ENCODE data around the gene NSL1. TPM values are rescaled to one million over a fixed set of nuclear protein-coding genes. Genes with fewer than 3 reads are reported as not detected.

Gene NSL1
- polyA plus RNA-seq, 3 donors = 38.2 to 48.2 (median 47.1) TPM

DNA sequence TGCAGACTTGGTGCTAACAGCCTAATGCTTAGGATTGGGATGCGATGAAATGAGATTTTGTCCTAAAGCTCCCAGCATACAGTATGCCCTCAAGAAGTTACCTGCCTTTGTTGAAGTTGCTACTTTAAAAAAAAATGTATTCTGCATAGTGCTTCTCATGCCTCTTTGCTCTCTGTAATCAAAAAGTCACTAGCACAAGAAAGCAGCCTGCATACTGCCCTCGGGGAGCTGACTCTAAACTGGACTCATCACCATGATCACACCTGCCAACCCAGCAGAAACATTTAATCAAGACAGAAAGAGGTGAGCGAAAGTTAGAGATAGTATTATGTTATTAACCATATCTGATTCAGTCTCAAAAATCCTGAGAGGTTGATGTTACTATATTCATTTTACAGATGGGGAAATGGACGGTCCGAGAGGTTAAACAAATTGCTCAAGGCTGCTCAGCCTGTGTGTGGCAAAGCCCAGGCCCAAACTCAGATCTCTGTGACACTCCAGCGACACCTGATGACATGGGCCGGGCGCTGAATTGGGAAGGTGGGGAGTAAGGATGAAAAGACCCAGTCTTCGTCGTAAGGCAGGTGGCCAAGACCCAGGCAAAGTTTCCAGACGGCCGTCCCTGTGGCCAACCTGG lies 93.0 kb downstream of the NSL1 start:
- no peak for DNase-seq (ENCODE audit: extremely low read depth in 1 of 11, low read depth in 9 of 11, low spot score in 4 of 11)

DNA sequence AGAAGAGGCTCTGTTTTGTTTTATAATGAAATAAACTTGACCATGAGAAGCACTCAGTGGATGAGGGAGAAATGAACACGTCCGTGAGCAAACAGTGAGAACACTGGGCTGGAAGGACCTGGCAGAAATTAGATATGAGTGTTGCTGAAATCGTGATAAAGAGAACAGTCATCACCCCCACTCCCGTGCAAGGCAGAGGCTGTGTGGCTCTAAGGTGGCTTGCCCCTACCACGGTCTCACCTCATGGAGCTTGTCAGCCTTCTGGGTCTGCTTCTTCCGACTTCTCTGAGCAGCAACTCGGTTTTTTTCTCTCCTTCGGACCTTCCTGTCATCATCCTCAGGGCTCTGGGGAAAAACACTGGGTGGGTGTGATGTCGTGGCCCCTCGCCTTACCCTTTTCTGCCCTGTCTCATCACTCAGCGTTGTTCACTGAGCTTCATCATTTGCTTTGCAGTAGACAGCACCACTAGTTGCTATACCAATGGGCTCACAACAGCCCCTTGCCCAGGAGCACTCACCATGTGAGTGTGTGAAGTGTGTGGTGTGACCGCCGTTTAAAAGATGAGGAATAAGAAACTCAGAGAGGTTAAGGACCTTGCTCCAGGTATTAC lies 94.8 kb downstream of the NSL1 start:
- no peak for DNase-seq (ENCODE audit: extremely low read depth in 1 of 11, low read depth in 9 of 11, low spot score in 4 of 11)

DNA sequence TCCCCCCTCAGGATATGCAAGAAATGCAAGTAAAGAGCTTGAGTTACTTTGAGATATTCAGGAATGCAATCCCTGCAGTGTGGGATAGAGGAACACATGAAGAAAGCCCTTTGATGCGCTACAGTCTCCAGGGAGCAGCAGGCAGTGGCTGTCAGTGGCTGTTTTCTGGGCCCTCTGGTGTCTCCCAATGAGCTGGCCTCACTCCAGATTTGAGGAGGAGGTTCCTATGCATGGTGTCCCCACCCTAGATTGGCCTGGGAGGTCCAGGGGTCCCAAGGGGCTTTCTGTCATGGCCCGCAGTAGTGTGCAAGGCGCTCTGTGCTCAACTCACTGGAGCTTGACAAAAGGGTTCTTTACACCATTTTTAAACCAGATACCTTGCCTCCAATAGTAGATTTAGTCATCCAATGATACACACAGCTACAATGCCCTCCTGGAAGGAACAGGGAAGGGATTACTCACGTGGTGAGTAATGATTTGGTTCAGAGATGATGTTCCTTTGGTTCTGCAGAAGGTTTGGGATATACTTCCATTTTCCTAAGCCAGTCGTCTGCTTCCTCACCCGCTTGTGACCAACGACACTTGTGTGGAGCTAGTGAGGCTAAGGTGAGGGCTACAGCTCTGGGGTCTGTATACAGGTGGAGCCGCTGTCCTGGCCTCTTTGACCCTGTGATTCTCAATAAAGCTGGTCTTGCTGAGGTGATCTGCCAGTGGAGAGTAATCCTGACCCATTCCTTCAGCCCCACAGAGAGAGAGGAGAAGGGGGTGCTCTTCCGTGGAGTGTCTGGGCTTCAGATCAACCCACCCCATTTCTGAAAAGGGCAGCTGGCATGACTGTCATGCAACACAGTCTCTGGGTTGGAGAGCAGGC lies 98.6 kb downstream of the NSL1 start:
- no peak for DNase-seq (ENCODE audit: extremely low read depth in 1 of 11, low read depth in 9 of 11, low spot score in 4 of 11)

DNA sequence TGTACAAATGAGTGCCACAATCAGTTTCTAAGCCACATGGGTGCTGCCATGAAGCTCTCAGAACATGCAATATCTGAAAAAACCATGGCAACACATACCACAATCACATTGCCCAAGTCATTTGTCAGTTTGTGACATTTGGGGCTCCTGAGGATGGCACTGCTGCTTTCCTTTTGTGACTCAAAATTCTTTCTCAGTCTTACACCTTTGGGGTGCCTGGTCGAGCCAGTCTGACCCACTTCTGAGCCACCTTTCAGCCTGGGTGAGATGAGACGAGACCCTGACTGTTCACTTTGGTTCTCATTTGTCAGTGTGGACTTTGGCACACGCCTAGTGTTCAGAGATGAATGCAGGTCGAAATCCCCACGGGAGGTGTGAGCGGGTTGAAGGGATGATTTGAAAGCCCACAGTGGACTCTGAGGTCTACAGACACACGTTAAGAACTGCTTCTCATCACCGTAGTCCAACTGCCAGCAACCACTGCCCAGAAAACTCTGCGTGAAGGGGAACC lies 100.0 kb downstream of the NSL1 start:
- DNase-seq (ENCODE audit: extremely low read depth in 1 of 11, low read depth in 9 of 11, low spot score in 4 of 11) = no peak

DNA sequence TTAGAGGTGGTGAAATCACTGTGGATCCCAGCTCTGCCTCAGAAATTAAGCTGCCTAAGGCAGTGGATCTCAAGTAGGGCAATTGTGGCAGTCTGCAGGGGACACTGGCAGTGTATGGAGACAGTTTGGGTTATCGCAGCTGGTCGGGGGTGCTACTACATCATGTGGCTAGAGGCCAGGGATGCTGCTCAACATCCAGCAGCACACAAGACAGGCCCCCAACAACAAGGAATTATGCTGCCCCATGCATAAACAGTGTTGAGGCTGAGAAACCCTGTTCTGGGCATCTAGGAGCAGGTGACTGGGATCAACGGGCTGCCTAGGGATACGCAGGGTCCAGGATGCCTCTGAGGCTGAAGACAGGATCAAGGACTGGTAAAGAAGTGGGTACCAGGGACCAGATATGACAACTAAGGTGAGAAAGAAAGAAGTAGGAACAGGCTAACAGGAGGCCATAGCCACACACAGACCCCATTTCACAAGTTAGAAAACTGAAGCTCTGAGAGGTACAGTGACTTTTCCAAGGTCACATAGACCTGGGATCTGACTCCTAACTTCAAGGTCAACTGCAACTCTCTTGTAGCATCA lies 100.7 kb downstream of the NSL1 start:
- no peak for DNase-seq (ENCODE audit: extremely low read depth in 1 of 11, low read depth in 9 of 11, low spot score in 4 of 11)

DNA sequence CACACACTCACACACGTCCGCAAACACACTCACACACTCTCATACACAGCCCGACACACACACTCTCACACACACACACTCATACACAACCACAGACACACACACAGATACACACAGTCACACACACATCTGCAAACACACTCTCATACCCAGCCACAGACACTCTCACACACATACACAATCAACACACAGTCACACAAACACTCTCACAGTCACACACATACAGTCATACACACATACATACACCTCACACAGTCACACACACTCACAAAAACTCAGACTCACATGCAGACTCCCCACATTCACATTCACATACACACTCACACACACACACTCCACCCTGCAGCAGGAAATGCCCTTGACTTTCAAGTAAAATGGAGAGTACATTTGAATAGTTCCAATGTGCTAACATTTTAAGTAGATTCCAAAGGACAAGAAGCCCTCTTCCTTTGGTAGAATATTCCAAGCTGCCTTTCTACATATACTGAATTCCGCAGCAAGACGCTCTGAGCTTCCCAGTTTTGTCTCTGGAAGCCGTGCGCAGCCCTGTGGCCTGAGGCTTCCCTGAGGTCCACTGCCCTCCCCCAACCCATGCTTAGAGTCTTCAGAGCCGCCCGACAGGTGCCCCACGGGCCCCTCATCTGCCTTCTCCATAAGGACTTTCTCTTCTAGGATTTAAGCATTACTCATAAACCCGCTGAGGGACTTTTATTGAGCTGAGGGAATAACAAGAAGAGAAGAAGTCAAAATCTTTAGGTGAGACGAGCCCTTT lies 101.6 kb downstream of the NSL1 start:
- no peak for DNase-seq (ENCODE audit: extremely low read depth in 1 of 11, low read depth in 9 of 11, low spot score in 4 of 11)

DNA sequence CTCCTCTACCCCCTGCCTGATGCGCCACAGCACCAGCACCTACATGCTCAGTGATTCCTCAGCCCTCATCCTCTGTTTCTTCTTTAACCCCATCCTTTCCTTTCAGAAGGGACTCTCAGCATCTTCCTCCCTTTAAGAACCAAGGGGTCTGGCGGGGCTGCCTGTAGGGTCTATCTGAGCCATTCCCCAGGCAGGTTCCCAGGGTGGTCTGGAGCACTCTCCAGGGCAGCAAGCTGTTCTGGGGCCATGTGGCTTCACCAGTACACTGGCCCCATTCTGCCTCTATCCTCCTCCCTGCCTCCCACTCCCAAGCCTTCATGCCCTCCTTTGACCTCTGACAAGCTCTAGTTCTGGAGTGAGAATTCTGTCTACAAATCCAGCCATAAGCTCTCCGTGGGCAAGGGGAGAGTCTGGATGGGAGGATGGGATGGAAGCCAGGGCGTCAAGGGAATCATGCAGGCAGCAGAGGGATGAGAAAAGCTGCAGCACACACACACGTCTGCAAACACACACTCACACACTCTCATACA lies 102.3 kb downstream of the NSL1 start:
- no peak for DNase-seq (ENCODE audit: extremely low read depth in 1 of 11, low read depth in 9 of 11, low spot score in 4 of 11)

DNA sequence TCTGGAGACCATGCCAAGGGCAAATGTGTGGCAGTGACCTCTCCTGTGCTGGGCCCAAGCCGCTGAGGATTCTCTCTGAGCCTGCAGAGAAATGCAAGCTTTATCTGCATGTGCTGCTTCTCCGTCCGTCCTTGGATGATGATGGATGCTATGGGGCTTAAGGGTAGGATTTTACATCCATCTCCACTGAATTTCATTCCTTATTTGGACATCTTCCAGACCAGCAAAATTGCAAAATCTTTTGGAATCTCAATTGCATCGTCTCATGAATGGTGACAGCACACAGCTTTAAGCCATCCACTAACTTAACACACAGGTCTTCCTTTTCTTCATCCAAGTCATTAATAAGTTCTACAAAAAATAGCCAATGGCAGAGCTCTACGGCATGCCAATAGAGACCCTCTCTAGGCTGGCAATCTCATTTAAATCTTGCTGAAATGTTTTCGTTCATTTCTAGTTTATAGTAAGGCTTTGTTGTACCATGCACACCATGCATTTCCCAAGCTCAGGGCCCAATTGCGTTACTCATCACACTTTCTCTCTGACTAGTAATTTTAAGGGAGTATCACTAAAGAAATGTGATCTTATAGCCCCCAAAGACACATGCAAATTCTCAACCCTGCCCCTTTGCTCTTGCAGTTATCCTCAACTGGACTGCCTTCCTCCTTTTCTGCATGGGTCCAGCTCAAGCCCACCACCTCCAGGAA lies 103.1 kb downstream of the NSL1 start:
- DNase-seq (ENCODE audit: extremely low read depth in 1 of 11, low read depth in 9 of 11, low spot score in 4 of 11) = no peak

DNA sequence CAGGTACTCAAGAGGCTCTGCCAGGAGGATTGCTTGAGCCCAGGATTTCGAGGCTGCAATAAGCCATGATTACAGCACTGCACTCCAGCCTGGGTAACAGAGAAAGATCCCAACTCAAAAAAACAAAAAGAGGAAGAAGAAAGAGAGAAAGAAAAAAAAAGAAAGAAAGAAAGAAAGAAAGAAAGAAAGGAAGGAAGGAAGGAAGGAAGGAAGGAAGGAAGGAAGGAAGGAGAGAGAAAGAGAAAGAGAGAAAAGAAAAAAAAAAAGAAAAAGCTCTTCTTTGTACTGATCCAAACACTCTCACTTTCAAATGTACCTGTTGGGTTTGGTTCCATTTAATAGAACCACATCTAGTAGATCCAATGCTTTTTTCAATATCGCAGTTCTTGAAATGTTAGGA lies 103.8 kb downstream of the NSL1 start:
- no peak for DNase-seq (ENCODE audit: extremely low read depth in 1 of 11, low read depth in 9 of 11, low spot score in 4 of 11)

DNA sequence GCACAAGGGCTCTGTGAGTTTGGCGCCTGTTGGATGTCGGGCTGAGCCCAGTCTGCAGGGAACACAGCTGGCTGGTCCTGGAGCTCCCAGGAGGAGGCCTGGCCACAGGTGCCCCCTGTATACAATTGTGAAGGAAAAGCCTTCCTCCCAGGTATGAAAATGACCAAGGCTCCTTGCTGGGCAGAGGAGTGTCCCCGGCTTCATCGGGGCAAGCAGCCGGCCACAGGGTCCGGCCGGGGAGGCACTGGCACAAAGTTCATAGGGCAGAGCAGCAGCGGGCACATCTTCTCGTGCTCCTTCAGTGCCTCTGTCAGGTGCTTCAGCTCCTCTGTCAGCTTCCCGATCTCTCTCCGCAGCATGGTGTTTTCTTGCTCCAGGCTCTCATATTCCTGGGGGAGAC lies 105.0 kb downstream of the NSL1 start:
- DNase-seq (ENCODE audit: extremely low read depth in 1 of 11, low read depth in 9 of 11, low spot score in 4 of 11) = no peak

DNA sequence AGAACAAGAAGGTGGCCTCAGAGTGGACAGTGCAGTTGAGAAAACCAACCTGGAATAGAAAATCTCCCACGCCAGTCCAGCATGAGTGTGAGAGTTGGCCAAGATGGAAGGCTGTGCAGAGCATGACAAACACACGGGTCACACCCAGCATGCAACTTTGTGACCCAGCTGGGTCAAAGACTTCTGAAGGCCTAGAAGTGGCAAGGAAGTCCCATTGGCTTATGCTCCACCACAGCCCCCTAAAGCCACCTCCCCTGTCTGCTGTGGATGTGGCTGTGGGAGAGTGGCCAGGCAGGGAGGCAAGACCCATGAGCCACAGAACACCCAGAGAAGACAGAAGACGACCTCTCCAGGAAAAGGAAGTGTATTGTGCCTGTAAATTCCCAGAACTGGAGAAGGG lies 105.5 kb downstream of the NSL1 start:
- no peak for DNase-seq (ENCODE audit: extremely low read depth in 1 of 11, low read depth in 9 of 11, low spot score in 4 of 11)

DNA sequence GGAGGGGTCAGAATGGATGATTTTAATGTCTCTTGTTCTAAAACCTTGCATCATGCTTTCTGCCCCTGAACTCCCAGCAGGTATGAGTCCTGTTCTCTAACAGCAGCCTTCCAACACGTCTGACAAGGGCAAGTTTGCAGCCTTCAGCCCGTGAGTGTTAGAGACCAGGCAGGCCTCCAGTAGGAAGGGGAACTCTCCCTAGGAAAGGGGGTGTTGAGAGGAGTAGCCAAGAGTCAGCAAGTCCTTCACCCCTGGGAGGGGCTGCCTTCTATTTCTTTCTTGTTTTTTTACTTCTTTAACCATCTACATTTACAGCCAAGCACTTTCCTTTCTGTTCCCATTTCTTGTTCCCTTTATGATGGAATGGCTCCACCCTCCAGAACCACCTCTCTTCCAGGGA lies 106.1 kb downstream of the NSL1 start:
- no peak for DNase-seq (ENCODE audit: extremely low read depth in 1 of 11, low read depth in 9 of 11, low spot score in 4 of 11)

DNA sequence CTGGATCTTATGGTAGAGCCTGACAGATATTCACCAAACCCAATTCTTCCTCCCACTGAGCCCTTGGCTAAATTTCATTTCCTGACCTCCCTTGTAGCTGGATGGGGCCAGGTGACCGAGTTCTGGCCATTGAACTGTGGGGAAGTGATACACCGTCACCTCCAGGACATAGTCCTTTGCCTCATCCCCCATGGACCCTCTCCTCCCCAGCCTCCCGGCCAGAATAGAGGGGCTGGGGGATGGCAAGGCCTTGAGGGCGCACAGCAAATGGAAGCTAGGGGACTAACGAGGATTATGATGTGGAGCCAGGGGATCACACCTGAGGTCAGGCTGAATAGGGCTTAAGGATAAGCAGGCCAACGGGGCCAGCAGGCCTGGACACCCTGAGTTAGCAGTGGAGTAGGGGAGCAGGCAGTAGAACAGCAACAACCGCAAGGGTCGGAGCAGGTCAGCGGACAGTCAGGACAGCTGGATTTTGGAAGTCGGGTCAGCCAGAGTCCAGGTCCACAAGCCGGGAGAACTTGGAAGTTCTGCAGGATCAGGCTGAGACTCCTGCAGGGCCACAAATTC lies 107.0 kb downstream of the NSL1 start:
- no peak for DNase-seq (ENCODE audit: extremely low read depth in 1 of 11, low read depth in 9 of 11, low spot score in 4 of 11)

DNA sequence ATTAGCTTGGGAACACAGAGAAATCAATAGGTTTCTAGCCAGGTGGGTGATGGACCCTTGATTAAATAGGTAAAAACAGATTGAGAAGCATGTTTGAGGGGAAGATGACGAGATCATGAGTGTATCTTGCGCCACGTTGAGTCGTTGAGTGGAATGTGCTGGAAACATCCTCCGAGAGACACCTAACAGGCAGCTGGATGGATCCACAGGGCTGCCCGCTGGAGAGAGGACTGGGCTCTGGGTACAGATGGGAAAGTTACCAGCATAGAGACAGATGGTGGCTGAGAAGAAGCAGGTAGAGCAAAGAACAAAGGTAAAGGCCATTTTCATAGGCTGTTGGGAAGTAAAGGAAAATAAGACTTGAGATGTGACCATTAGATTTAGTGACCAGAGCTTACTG lies 107.5 kb downstream of the NSL1 start:
- DNase-seq (ENCODE audit: extremely low read depth in 1 of 11, low read depth in 9 of 11, low spot score in 4 of 11) = no peak

DNA sequence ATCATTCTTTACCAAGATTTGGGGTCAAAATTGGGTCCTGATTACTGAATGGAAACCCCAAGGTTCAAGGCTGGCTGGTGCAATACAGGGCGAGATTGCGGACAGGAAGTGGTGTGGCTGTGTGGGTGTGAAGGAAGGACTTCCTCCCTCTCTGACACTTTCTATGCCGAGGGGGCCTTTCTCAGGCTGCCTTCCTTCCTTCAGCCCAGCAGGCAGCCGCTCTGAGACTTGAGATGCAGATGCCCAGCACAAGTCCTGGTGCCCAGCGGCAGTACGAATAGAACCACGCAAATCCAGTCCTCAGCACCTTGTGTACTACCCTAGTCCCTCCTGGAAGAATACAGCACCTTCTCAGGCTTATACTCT lies 108.2 kb downstream of the NSL1 start:
- no peak for DNase-seq (ENCODE audit: extremely low read depth in 1 of 11, low read depth in 9 of 11, low spot score in 4 of 11)

DNA sequence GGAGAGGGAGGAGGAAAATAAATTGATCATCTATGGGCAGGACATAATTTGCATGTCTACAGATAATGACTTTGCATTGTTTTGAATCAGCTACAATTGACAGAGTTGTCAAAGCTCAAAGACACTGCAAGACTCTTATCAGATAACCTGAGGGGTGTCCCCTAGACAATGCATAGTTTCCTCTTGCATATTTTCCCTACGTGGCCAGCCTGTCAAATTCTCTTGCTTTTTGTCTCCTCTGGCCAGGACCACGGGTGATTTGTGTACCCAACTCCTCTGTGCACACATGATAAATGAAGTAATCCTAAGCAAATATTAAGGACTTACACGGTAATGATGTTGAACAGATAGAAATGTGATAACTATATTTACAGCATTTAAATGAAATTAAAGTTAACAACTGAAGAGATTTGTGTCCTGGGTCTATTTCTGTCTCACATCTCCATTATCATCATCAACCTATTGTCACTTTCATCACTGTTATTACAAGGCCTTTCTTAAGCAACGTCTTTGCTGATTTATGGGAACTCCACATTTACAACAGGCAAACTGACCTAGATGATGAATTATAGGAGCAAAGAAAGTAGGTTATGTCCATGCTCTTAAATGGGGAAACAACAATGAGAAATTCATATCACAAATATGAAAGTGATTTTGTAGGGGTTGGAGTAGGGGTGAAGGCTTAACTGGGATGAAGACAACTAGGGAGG lies 110.7 kb downstream of the NSL1 start:
- no peak for DNase-seq (ENCODE audit: extremely low read depth in 1 of 11, low read depth in 9 of 11, low spot score in 4 of 11)
